HG03175 (cell line): ENCODE measurements around the gene CLIC1.
A peak's percentile ranks its signal among the peaks of the same experiment; 100 is the strongest.

ENCODE experiments used
- ATAC-seq: cut with Tn5 transposase; IDR thresholded peaks from one replicate; pipeline ENCODE4 v1.9.1; 2021; ENCODE audit warnings: mild to moderate bottlenecking, moderate library complexity; ENCODE audit not compliant: unreplicated experiment

CLIC1 gene

GRCh38 chr6:31707701-31708100 is 28.6 kb downstream of the CLIC1 start:
- ATAC-seq = no peak

DNA sequence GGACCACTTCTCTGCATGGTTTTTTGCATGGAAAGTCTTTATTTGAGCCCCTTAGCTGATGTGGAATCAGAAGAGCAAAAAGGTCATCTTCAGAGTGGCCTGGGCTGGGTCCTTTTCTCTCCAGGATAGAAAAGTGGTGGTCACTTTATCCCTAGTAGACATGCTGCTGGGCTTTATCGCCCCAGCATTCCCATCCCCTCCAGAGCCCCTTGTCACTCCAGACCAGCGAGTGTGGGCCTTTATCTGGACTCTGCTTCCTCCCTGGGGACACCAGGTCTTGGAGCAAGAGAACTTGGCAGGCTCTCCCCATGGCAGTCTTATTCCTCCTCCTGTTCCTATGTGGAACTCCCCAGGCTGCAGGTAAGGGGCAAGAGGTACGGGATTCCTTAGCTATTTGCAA is 29.7 kb downstream of the CLIC1 start, which contains the start of gene LY6G6F:
Gene LY6G6F (plus strand): TSS at position 268 of the 400 bp plus-strand sequence. CDS start 41 bp downstream, at position 309.
- ATAC-seq = no peak

DNA sequence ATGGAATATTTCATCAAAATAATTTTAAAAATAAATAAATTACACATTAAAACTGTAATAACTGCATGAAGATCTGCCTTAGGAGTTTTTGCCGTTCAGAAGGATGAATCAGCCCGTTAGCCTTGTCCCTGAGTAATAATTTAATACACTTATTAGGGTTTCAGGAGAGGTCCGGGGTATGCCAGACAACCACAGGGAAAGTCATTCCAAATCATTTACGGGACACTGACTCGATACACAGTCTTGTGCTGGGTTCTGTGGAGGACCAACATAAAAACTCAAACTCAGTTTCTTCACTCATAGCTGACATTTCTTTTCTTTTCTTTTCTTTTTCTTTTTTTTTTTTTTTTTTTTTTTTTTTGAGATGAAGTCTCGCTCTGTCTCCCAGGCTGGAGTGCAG is 30.4 kb downstream of the CLIC1 start:
- no peak for ATAC-seq

GRCh38 chr6:31702819-31703716 is 33.3 kb downstream of the CLIC1 start, which contains the start of gene ABHD16A:
ABHD16A (minus strand) TSS chr6:31703324; CDS start chr6:31703281, 43 bp downstream.
- peak; percentile 84 for ATAC-seq

DNA sequence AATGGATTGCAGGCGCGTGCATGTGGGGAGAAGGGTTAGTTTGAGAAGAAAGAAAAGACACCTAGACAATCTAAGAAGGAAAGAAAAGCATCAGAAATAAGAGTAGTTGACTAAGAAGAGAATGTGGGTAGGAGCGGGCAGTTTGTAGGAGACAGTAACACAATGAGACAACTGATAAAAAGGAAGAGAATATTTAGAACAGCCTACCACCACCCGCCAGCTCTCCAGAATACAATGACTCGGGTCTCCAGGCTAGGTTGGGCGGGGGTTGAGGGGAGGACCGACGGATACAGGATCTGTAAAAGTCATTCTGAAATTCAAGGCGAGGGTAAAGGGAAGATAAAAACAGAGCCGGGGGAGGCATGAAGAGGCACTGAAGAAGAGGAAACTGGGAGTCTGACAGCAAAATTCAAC is 33.9 kb downstream of the CLIC1 start:
- no peak for ATAC-seq

GRCh38 chr6:31701666-31702404 is 34.5 kb downstream of the CLIC1 start:
- no peak for ATAC-seq

DNA sequence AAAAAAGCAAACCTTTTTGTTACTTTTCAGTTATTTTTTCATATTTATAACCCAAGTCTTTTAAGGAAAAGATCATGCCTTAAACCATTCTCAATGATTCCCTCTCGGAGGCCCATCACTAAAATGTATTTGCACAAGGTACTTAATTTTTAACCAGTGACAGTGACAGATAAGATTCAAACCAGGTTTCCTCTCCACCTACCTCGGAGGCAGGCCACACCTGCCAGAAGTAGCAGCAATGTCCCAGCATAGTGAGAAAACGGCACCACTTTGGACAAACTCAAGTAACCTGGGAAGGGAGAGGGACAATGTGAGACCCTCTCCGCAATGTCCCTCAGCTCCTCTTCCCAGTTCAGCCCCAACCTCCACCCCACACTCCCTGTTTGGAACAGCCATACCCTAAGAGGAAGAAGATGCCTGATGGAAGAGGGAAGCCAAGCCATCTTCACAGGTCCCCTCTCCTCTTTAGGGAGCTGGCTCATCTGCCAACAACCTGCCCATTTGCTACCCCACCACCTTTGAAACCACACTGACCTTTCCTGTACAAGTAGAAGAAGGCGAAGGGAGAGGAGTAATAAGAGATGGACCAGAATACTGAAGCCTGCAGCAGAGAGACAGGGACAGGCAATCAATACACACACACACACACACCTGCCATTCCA is 35.5 kb downstream of the CLIC1 start:
- ATAC-seq = no peak

GRCh38 chr6:31697555-31697954 is 38.8 kb downstream of the CLIC1 start:
- no peak for ATAC-seq

DNA sequence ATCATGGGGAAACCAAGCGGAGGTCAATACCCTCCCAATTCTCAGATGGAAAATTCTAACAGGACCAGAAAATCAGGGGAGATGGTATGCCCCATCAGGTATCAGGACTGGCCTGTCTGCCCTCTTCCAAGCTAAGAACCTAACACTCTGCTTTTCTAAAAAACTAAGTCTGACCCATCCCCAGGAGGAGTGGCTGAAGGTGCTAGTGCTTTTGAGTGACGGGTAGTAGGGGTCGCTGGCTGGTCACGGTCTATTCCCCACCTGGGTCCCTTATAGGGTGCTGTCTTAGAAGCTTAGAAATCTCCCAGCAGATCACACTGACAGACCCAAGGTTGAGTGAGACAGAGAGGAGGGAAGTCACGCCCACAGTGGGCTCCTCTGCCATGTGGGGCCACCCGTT is 42.8 kb downstream of the CLIC1 start:
- ATAC-seq = no peak

DNA sequence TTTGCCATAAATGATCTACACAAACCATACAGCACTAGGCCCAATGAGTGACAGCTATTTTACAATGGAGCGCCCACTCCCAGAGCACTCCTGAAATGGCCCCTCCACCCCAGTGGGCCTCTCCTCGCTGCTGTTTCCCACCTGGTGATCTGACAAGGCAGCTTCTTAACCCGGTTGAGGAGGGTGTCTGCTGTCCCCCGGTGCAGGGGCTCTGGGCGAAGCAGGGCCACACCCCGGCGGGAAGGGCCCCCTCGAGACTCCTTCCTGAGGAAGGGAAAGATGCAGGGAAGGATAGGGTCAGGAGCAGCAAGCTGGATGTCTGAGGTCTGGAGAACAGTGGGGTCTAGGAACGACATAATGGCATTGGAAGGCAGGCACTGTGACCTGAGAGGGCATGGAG is 43.4 kb downstream of the CLIC1 start:
- no peak for ATAC-seq

- no peak for ATAC-seq
These were observed 44.0 kb downstream of the CLIC1 start for GRCh38 chr6:31692353-31692752.

- ATAC-seq = no peak
These were observed 44.7 kb downstream of the CLIC1 start for GRCh38 chr6:31691564-31692108.

- ATAC-seq = no peak
These were observed 45.3 kb downstream of the CLIC1 start for GRCh38 chr6:31691078-31691463.

GRCh38 chr6:31690231-31691077 is 45.9 kb downstream of the CLIC1 start:
- no peak for ATAC-seq

GRCh38 chr6:31689249-31690110 is 46.9 kb downstream of the CLIC1 start:
- no peak for ATAC-seq

- ATAC-seq = no peak
These were observed 48.3 kb downstream of the CLIC1 start for GRCh38 chr6:31687860-31688693.

DNA sequence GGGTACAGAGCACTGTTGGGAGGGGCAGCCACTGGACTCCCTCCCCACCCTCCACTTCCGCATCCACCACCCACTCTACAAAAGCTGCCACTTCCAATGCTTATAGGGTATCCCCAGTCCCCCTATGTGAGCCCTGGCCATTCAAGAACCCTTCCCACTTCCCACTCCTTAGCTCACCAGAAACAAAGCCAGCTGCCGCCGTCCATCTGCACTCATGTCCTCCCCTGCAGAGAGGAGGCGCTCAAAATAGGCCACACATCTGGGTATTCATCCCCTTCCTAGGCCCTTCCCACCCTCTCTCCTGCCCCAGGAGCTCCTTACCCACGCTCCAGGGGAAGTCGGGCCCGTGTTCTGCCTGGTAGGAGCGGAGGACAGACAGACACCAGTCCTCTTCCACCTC is 49.0 kb downstream of the CLIC1 start:
- ATAC-seq = no peak

- ATAC-seq = no peak
These were observed 49.8 kb downstream of the CLIC1 start for GRCh38 chr6:31686483-31686882.
